Suprapubic skin (tissue), 4 donors: ENCODE results near the gene SSNA1. TPM values are rescaled to one million over a fixed set of nuclear protein-coding genes. Genes with fewer than 3 reads are reported as not detected.

Experiments used
- DNase-seq, 2 donors: peaks; one replicate each; pipeline ENCODE4 v3.0.0-alpha.2; 2019; ENCODE audit warnings: low spot score in 2 of 2
- H3K27ac ChIP-seq: fragments of 200-600 bp; sonication (generic); one replicate; pipeline ENCODE4 v1.5.1; 2019
- H3K27me3 ChIP-seq: fragments of 200-600 bp; sonication (generic); one replicate; pipeline ENCODE4 v1.5.1; 2019
- H3K36me3 ChIP-seq: fragments of 200-600 bp; sonication (generic); one replicate; pipeline ENCODE4 v1.5.1; 2019
- H3K4me1 ChIP-seq: fragments of 200-600 bp; sonication (generic); one replicate; pipeline ENCODE4 v1.5.1; 2019
- H3K4me3 ChIP-seq: fragments of 200-600 bp; sonication (generic); one replicate; pipeline ENCODE4 v1.5.1; 2019; ENCODE audit warnings: mild to moderate bottlenecking
- H3K9me3 ChIP-seq: fragments of 200-600 bp; sonication (generic); one replicate; pipeline ENCODE4 v1.5.1; 2019
- CTCF ChIP-seq, 2 donors: fragments of 200-600 bp in 1 of 2; fragments of 450-650 bp in 1 of 2; sonication (generic) in 1 of 2; IDR thresholded peaks; one replicate each; pipeline ENCODE4 v1.5.1; 2016 to 2019; ENCODE audit warnings: antibody characterized with exemption in 2 of 2, mild to moderate bottlenecking in 1 of 2, moderate library complexity in 1 of 2
- EP300 ChIP-seq: sonication (generic); formaldehyde crosslinking; IDR thresholded peaks from one replicate; pipeline ENCODE4 v1.6.1; 2017; ENCODE audit warnings: antibody characterized with exemption
- POLR2A ChIP-seq, 2 donors: fragments of 450-650 bp; IDR thresholded peaks; one replicate each; pipeline ENCODE4 v1.6.1; 2017; ENCODE audit warnings: antibody characterized with exemption in 2 of 2, mild to moderate bottlenecking in 2 of 2, moderate library complexity in 2 of 2
- POLR2AphosphoS5 ChIP-seq, 3 donors: sonication (generic); formaldehyde crosslinking; IDR thresholded peaks; one replicate each; pipeline ENCODE4 v1.6.1; 2017; ENCODE audit warnings: antibody characterized with exemption in 3 of 3
- WGBS: methylation state at CpG from one replicate; pipeline ENCODE4 v1.1.5; 2018; 5-methylcytosine and 5-hydroxymethylcytosine counted together
- total RNA-seq, 4 donors: library from RNA; depleted of rRNA; stranded (reverse); fragments of >200 nt; gene quantifications; one replicate each; pipeline ENCODE4 v1.1.0, GENCODE V29; 2016

Gene SSNA1
- total RNA-seq, 4 donors from 2014 or later: 45.9 to 72.0 (median 71.1) TPM

GRCh38 chr9:137200311-137201204, 12.1 kb downstream of the SSNA1 start, which contains the start of gene TPRN:
Gene TPRN (minus strand): TSS chr9:137200741. CDS start chr9:137200711, 30 bp downstream.
- Histone ChIP-seq H3K27me3 (no peaks in the 10 kb centered on the region), H3K4me1 (peaks cover 72% of the 10 kb centered on the region), H3K36me3 (no peaks in the 10 kb centered on the region), H3K9me3 (no peaks in the 10 kb centered on the region), H3K4me3 (peak within 1 kb of the TSS; percentile 59), H3K27ac (peak within 1 kb of the TSS; percentile 69)
- TF ChIP-seq CTCF (IDR thresholded peaks at IDR 0.05) (no peak), POLR2A (IDR thresholded peaks at IDR 0.05) (peak; percentile 66 to 75), POLR2AphosphoS5 (IDR thresholded peaks at IDR 0.05) (peak in 2 of 3 donors; percentile 49 to 75)
- DNase-seq: peak; percentile 100
- WGBS: 0% methylated on average over 2 of the region's 118 CpGs

- TF ChIP-seq EP300: no peak
- no peak for TF ChIP-seq CTCF (IDR thresholded peaks at IDR 0.05)
- no peak for TF ChIP-seq POLR2A (IDR thresholded peaks at IDR 0.05)
- TF ChIP-seq POLR2AphosphoS5 (IDR thresholded peaks at IDR 0.05): no peak
- H3K4me1 ChIP-seq: peaks cover 72% of the 10 kb centered on the region
- WGBS: 15% methylated on average over 17 of the region's 23 CpGs
- H3K27ac ChIP-seq: peak overlapping the region; percentile 69
- H3K36me3 ChIP-seq: no peaks in the 10 kb centered on the region
- no peak for DNase-seq
- H3K9me3 ChIP-seq: no peaks in the 10 kb centered on the region
- H3K4me3 ChIP-seq: peak overlapping the region; percentile 59
- no peaks in the 10 kb centered on the region for H3K27me3 ChIP-seq
Observed at GRCh38 chr9:137201205-137201868, 12.9 kb downstream of the SSNA1 start.

GRCh38 chr9:137202966-137203365, 14.5 kb downstream of the SSNA1 start:
- H3K27me3 ChIP-seq: no peaks in the 10 kb centered on the region
- H3K4me3 ChIP-seq: no peak overlapping the region
- peaks cover 73% of the 10 kb centered on the region for H3K4me1 ChIP-seq
- DNase-seq: no peak
- no peak for TF ChIP-seq CTCF (IDR thresholded peaks at IDR 0.05)
- TF ChIP-seq POLR2A (IDR thresholded peaks at IDR 0.05): no peak
- no peak for TF ChIP-seq EP300
- no peak for TF ChIP-seq POLR2AphosphoS5 (IDR thresholded peaks at IDR 0.05)
- WGBS: 72% methylated on average over 8 of the region's 8 CpGs
- no peaks in the 10 kb centered on the region for H3K9me3 ChIP-seq
- H3K27ac ChIP-seq: no peak overlapping the region
- H3K36me3 ChIP-seq: no peaks in the 10 kb centered on the region

GRCh38 chr9:137204731-137205125, 16.3 kb downstream of the SSNA1 start:
- H3K27ac ChIP-seq: no peak overlapping the region
- peaks cover 55% of the 10 kb centered on the region for H3K4me1 ChIP-seq
- H3K27me3 ChIP-seq: no peaks in the 10 kb centered on the region
- WGBS: 22% methylated on average over 4 of the region's 21 CpGs
- H3K9me3 ChIP-seq: no peaks in the 10 kb centered on the region
- DNase-seq: no peak
- TF ChIP-seq POLR2A (IDR thresholded peaks at IDR 0.05): no peak
- no peak for TF ChIP-seq POLR2AphosphoS5 (IDR thresholded peaks at IDR 0.05)
- TF ChIP-seq EP300: no peak
- no peak for TF ChIP-seq CTCF (IDR thresholded peaks at IDR 0.05)
- peaks cover 8% of the 10 kb centered on the region for H3K36me3 ChIP-seq
- H3K4me3 ChIP-seq: peak overlapping the region; percentile 73
